Heart right ventricle (tissue), 16 donors: ENCODE measurements around the gene EFNA2. TPM values are rescaled to one million over a fixed set of nuclear protein-coding genes. Genes with fewer than 3 reads are reported as not detected.

Experiments
- ATAC-seq, 8 donors: fragments of 200-7000 bp; cut with Tn5 transposase; one replicate each; pipeline ENCODE4 v1.9.1; 2020; ENCODE audit warnings: mild to moderate bottlenecking in 8 of 8, moderate library complexity in 8 of 8, moderate number of reproducible peaks in 1 of 8
- DNase-seq, 2 donors: peaks; one replicate each; pipeline ENCODE4 v3.0.0-alpha.2; 2020
- H3K27ac ChIP-seq, 10 donors: fragments of 200-600 bp; sonication (generic) in 2 of 10; one replicate each; pipeline versions ENCODE4 v1.5.0 to v1.8.0; 2020 to 2022; ENCODE audit warnings: mild to moderate bottlenecking in 3 of 10
- H3K27me3 ChIP-seq, 7 donors: fragments of 200-600 bp; one replicate each; pipeline ENCODE4 v1.8.0; 2021 to 2022; ENCODE audit warnings: mild to moderate bottlenecking in 2 of 7
- H3K36me3 ChIP-seq, 9 donors: fragments of 200-600 bp; sonication (generic) in 1 of 9; one replicate each; pipeline versions ENCODE4 v1.5.0 to v1.8.0; 2020 to 2022; ENCODE audit warnings: mild to moderate bottlenecking in 2 of 9
- H3K4me1 ChIP-seq, 9 donors: fragments of 200-600 bp; sonication (generic) in 1 of 9; one replicate each; pipeline versions ENCODE4 v1.5.0 to v1.8.0; 2020 to 2022; ENCODE audit warnings: mild to moderate bottlenecking in 4 of 9
- H3K4me3 ChIP-seq, 10 donors: fragments of 200-600 bp; sonication (generic) in 2 of 10; one replicate each; pipeline versions ENCODE4 v1.5.0 to v1.8.0; 2020 to 2022; ENCODE audit warnings: mild to moderate bottlenecking in 7 of 10, moderate library complexity in 2 of 10
- H3K9me3 ChIP-seq, 11 donors: fragments of 200-600 bp in 10 of 11; sonication (generic) in 2 of 11; one replicate each; pipeline versions ENCODE4 v1.5.0 to v1.8.0; 2013 to 2022; ENCODE audit warnings: mild to moderate bottlenecking in 2 of 11, control low read depth in 1 of 11, moderate library complexity in 1 of 11
- CTCF ChIP-seq, 9 donors: fragments of 200-600 bp; sonication (generic) in 2 of 9; IDR thresholded peaks; one replicate each; pipeline versions ENCODE4 v1.5.0 to v1.8.0; 2021 to 2022; ENCODE audit warnings: antibody characterized with exemption in 9 of 9, mild to moderate bottlenecking in 5 of 9, moderate library complexity in 1 of 9
- WGBS, 2 donors: extraction: QIAGEN DNeasy Blood & Tissue Kit; methylation state at CpG; one replicate each; pipeline ENCODE4 v1.1.7; 2013; ENCODE audit warnings: inconsistent platforms in 1 of 2; 5-methylcytosine and 5-hydroxymethylcytosine counted together
- intact Hi-C, 10 donors: fragments of 100-400 bp; cut with DNase I; formaldehyde crosslinking; loops; one replicate each; pipeline versions ENCODE4 v1.11.1 to v1.14.2; 2022
- polyA plus RNA-seq, 2 donors: library from polyadenylated mRNA; stranded (reverse); fragments of 200-250 nt; gene quantifications; one replicate each; pipeline ENCODE4 v1.2.3, GENCODE V29; 2013
- total RNA-seq, 10 donors: library from RNA; stranded (reverse); fragmentation: NEBNext Ultra II Directional in 3 of 10; extraction: Animal tissue kit (Norgen Biotek cat#: 25700) in 3 of 10; gene quantifications; one replicate each; pipeline versions ENCODE4 v1.2.1 to v1.2.4, GENCODE V29; 2021 to 2023
- donor health status: Arrhythmogenic right ventricular cardiomyopathy.
- donor health status: ischemic (EF 13 %, LVEDD 7.1; RV severe dilation, severe dysfunction).
- donor health status: healthy with polysubstance abuse.
- donor health status: DM: no; HTN: yes; CAD: no.
- donor health status: DM: no; HTN: no; CAD: no.
- donor health status: ischemic (EF 25% LVEDD 6.9; RV normal size, moderate dysfunction).
- donor health status: ischemic (EF 25% LVEDD 5.7; RV mildly dilated, moderate dysfunction).
- donor health status: healthy.
- donor health status: DM: yes; HTN: yes; CAD: no.
- donor health status: Ischemic cardiomyopathy.
- donor health status: ischemic (EF 35%, LVEDD 5.7; RV mildly dilated, moderate dysfunction).
- donor health status: nonischemic (EF 11% LVEDD 7.7; RV severe dilation, severe dysfunction).
- donor health status: DM: yes; HTN: yes; CAD: no.
- donor health status: PGD.
- donor health status: ischemic (EF 29% LVEDD 5.4; RV normal size, mild dysfunction).
- donor health status: nonischemic (EF 23%, LVEDD 6.1; RV moderate dilation, normal function).

The EFNA2 gene
- total and polyA plus RNA-seq, 12 donors = 0.04 to 0.45 TPM; not detected in 10

GRCh38 chr19:1248139-1248785, 37.4 kb upstream of the EFNA2 start, which contains the start of gene MIDN:
TSS of gene MIDN (plus strand) at chr19:1248583. CDS start at chr19:1250297, 1,714 bp downstream.
- Histone ChIP-seq H3K27ac (peak within 1 kb of the TSS; percentile 95 to 100 (median 100)), H3K4me3 (peak within 1 kb of the TSS; percentile 78 to 99 (median 94)), H3K9me3 (no peaks in the 10 kb centered on the region), H3K4me1 (peaks cover 36 to 75% (median 65%) of the 10 kb centered on the region in 9 donors), H3K27me3 (no peaks in the 10 kb centered on the region), H3K36me3 (peaks cover 0 to 24% (median 7%) of the 10 kb centered on the region in 9 donors)
- ATAC-seq = peak; percentile 15 to 40 (median 32)
- WGBS, 2 donors = 1 to 2% methylated on average over 52 to 60 of the region's 60 CpGs
- peak; percentile 86 to 89 for DNase-seq
- TF ChIP-seq CTCF (IDR thresholded peaks at IDR 0.05) = peak in 6 of 9 donors; percentile 22 to 57 (median 50)
- intact Hi-C loops = loop anchor here in 4 of 10 donors (1.0 to 10.0 kb wide), 3 partner anchors 19 to 323 kb away; partner anchors contain the start of gene ARID3A (in 1 of the 4)

DNA sequence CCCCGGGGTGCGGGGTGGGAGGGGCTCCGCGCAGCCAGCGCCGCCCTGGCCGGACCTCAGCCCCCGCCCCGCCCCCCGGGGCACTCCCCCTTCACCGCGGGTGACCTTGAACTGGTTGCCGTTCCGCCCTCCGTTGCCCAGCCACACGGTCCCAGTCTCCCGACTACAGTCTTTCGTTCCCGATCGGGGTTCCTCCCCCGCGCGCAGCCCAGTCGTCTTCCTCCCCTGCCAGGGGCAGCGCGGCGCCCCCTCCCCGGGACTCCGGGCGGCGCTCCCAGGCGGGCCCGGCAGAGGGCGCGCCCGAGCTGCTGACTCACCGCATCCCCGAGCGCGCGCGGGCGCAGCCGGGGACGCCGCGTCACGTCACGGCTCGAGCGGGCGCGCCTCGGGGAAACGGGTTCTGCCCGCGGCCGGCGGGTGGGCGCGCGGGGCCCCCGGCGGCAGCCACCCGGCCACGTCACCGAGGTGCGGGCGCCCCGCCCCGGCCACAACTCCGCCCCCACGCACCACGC, 36.8 kb upstream of the EFNA2 start:
- Histone ChIP-seq H3K27me3 (no peaks in the 10 kb centered on the region), H3K27ac (peak overlapping the region; percentile 95 to 100 (median 100)), H3K36me3 (peaks cover 0 to 27% (median 7%) of the 10 kb centered on the region in 9 donors), H3K9me3 (no peaks in the 10 kb centered on the region), H3K4me3 (peak overlapping the region; percentile 78 to 99 (median 94)), H3K4me1 (peaks cover 36 to 75% (median 65%) of the 10 kb centered on the region in 9 donors)
- TF ChIP-seq CTCF (IDR thresholded peaks at IDR 0.05) = peak; percentile 63 to 96 (median 87)
- peak in 7 of 8 donors; percentile 3 to 18 (median 7) for ATAC-seq
- peak; percentile 88 for DNase-seq
- 0 to 1% methylated on average over 67 to 73 of the region's 74 CpGs for WGBS, 2 donors
- intact Hi-C loops = loop anchor here in 6 of 10 donors (1.0 to 10.0 kb wide), 4 partner anchors 17 to 324 kb away; partner anchors contain the start of gene ARID3A (in 1 of the 6)

DNA sequence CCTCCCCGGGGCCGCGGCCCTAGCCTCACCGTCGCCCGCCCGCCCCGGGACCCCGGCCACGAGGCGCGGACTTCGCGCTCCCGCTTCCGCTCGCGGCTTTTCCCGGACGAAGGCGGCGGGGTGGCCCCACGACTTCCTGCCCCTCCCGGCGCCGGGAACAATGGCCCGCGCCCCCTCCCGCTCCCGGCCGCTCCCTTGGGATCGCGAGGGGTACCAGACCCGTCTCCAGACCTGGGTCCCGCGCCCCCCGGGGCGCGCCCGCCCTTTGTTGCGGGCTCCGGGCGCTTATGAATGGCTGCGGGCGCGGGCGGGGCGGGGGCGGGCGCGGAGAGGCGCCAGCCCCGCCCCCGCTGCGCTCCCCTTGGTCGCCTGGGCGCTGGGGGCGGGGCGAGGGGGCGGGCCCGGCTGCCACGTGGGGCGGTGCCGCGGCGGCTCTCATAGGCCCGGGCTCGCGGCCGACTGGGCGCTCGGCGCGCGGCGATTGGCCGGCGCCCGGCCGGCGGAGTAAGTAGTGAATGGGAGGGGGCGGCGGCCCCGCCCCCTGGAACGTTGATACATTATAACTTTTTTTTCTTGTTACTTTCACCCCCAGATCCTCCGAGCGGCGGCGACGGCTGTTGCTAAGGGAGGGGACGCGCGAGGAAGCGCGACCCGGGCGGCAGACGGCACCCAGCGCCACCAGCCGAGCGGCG, 36.2 kb upstream of the EFNA2 start:
- Histone ChIP-seq H3K36me3 (peaks cover 0 to 33% (median 11%) of the 10 kb centered on the region in 9 donors), H3K27me3 (no peaks in the 10 kb centered on the region), H3K4me1 (peaks cover 39 to 75% (median 65%) of the 10 kb centered on the region in 9 donors), H3K4me3 (peak overlapping the region; percentile 69 to 99 (median 94)), H3K9me3 (no peaks in the 10 kb centered on the region), H3K27ac (peak overlapping the region; percentile 95 to 100 (median 100))
- peak in 5 of 8 donors; percentile 1 to 22 (median 3) for ATAC-seq
- WGBS, 2 donors = 0% methylated on average over 63 to 102 of the region's 102 CpGs
- intact Hi-C loops = loop anchor here in 4 of 10 donors (1.0 to 10.0 kb wide), 3 partner anchors 17 to 325 kb away; partner anchors contain the start of gene ARID3A (in 1 of the 4)
- DNase-seq = peak; percentile 91 to 94
- TF ChIP-seq CTCF (IDR thresholded peaks at IDR 0.05) = no peak

DNA sequence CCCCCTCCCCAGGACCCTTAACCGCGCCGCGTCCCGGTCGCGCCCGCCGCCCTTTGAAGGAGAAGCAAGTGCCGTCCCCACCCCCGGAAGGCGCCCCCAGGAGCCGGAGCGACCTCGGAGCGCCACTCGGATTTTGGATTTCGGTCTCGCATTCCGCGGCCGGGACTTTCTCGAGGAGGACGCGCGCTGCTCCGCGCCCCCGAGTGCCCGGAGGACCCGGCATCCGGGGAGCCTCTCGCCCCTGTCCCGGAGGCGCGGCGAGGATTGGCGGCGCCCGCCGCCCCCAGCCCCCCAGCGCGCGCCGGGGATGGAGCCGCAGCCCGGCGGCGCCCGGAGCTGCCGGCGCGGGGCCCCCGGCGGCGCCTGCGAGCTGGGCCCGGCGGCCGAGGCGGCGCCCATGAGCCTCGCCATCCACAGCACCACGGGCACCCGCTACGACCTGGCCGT, 35.7 kb upstream of the EFNA2 start:
- intact Hi-C loops = loop anchor here in 4 of 10 donors (1.0 to 10.0 kb wide), 3 partner anchors 16 to 325 kb away; partner anchors contain the start of gene ARID3A (in 1 of the 4)
- no peak for TF ChIP-seq CTCF (IDR thresholded peaks at IDR 0.05)
- 1% methylated on average over 52 to 67 of the region's 67 CpGs for WGBS, 2 donors
- ATAC-seq = no peak
- Histone ChIP-seq H3K9me3 (no peaks in the 10 kb centered on the region), H3K27ac (peak overlapping the region; percentile 95 to 100 (median 100)), H3K4me3 (peak overlapping the region; percentile 69 to 99 (median 94)), H3K4me1 (peaks cover 39 to 75% (median 65%) of the 10 kb centered on the region in 9 donors), H3K36me3 (peaks cover 3 to 39% (median 17%) of the 10 kb centered on the region in 9 donors), H3K27me3 (no peaks in the 10 kb centered on the region)
- no peak for DNase-seq
